ENCODE data around the gene USHBP1. TPM values are rescaled to one million over a fixed set of nuclear protein-coding genes. Genes with fewer than 3 reads are reported as not detected.
A peak's percentile ranks its signal among the peaks of the same experiment; 100 is the strongest.

The USHBP1 gene
- total RNA-seq, 1 donor from 2014 or later: not detected

DNA sequence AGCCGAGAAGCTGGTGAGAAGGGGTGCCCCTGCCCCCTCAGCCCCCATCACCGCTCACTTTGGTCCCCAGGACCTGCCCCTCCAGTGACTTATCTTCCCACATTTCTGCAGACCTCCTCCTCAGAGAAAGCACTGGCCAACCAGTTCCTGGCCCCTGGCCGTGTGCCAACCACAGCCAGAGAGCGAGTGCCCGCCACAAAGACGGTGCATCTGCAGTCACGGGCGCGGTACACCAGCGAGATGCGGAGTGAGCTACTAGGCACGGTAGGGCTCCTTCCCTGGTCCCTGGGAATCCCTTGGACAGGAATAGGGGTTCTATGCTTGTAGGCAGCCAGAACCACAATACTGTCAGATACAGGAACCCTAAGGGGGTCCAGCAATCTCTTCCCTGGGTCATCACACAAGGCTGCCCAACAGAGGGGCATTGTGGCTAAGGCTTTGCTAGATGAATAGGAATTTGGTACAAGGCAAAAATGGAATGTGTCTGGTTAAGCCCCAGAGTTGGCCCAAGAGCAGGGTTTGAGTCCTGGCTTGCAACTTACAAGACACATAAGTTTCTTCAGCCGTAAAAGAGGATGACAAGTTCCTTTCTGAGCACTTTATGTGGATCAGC, 48.4 kb downstream of the USHBP1 start:
- no peak for DNase-seq (ENCODE audit: low read depth)
- H3K4me3 ChIP-seq (ENCODE audit: low read depth, low read length): peak overlapping the region; percentile 76
- TF ChIP-seq, protein P1, sequence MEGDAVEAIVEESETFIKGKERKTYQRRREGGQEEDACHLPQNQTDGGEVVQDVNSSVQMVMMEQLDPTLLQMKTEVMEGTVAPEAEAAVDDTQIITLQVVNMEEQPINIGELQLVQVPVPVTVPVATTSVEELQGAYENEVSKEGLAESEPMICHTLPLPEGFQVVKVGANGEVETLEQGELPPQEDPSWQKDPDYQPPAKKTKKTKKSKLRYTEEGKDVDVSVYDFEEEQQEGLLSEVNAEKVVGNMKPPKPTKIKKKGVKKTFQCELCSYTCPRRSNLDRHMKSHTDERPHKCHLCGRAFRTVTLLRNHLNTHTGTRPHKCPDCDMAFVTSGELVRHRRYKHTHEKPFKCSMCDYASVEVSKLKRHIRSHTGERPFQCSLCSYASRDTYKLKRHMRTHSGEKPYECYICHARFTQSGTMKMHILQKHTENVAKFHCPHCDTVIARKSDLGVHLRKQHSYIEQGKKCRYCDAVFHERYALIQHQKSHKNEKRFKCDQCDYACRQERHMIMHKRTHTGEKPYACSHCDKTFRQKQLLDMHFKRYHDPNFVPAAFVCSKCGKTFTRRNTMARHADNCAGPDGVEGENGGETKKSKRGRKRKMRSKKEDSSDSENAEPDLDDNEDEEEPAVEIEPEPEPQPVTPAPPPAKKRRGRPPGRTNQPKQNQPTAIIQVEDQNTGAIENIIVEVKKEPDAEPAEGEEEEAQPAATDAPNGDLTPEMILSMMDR (conservative IDR thresholded peaks at IDR 0.05; ENCODE audit: low read depth, low read length): no peak

DNA sequence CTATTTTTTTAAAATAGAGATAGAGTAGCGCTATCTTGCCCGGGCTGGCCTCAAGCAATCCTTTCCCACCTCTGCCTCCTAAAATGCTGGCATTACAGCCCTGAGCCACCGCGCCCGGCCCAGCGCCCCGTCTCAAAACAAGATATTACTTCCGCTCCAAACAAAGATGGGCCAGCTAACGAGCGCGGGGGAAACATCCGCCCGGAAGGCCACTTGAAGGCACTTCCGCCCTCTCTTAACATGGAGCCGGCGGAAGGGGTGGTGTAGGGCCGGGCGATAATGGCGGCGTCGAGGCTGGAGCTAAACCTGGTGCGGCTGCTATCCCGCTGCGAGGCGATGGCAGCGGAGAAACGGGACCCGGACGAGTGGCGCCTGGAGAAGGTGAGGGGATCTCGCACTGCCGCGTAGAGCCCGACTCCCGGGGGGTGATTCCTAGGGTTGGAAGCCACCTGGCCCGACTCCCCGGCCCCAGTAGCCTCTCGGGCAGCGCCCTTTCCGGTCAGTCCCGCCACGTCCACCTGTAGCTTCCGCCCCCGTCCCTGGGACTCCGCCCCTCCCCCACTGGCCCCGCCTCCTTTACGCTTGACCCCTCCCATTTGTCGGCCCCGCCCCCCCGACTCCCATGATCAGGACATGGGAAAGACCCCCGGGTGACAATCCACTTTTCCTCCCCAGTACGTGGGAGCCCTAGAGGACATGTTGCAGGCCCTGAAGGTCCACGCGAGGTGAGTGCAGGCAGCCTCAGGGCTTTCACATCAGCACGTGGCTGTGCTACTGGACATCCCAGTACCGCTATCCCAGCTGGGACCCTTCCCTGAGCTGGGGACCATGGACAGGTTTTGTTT, 49.2 kb downstream of the USHBP1 start, which contains the start of gene USE1:
Gene USE1 (plus strand): TSS at position 231 of the 845 bp plus-strand sequence. CDS start 49 bp downstream, at position 280.
- DNase-seq (ENCODE audit: low read depth): peak; percentile 38
- TF ChIP-seq, protein P1 (conservative IDR thresholded peaks at IDR 0.05; ENCODE audit: low read depth, low read length): no peak
- peak within 1 kb of the TSS; percentile 76 for H3K4me3 ChIP-seq (ENCODE audit: low read depth, low read length)

DNA sequence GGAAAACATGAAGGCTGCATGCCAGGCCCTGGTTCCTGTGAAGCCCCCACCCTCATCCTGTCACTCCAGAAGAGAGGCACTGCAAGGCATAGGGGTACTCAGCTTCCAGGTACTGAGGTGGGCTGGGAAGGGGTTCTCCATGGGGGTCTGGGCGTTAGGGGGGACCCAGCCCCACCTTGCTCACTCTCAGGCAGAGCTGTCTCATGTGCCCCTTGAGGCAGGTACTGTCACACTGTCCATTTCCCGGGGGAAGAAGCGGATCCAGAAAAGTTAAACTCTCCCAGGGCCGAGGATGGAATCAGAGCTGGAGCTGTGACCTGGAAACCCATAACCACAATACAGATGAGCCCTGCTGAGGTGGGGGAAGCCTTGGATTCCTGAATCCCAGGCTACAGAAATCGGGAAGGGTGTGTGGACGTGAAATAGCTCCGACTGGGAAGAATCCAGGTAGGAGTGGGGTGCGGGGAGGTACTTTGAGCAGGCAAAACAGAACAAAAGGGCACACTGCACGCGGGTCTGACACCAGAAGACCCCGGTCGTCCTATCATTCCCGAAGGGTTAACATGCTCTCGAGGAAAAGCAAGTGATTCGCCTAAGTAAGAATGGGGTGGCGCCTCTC, 49.9 kb downstream of the USHBP1 start:
- TF ChIP-seq, protein P1 (conservative IDR thresholded peaks at IDR 0.05; ENCODE audit: low read depth, low read length): no peak
- DNase-seq (ENCODE audit: low read depth): no peak
- H3K4me3 ChIP-seq (ENCODE audit: low read depth, low read length): peak overlapping the region; percentile 76

DNA sequence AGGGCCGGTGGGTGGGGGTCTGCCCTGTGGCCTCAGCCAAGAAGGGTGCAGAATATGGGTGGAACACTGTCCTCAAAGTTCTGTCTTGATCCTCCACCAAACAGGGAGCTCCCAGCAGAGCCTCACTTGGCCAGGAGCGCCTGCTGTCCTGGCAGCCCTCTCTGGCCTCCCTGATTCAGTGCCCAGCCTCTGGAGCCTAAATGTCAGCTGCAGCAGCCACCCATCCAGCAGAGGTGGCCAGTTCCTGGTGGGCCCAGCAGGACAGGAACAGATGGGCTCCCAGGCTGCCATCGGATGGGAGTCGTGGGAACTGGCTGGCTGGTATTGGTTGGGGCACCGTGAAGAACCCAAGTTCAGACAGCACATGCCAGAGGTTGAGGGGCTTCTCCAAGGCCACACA, 51.2 kb downstream of the USHBP1 start:
- no peak overlapping the region for H3K4me3 ChIP-seq (ENCODE audit: low read depth, low read length)
- DNase-seq (ENCODE audit: low read depth): no peak
- TF ChIP-seq, protein P1 (conservative IDR thresholded peaks at IDR 0.05; ENCODE audit: low read depth, low read length): no peak

DNA sequence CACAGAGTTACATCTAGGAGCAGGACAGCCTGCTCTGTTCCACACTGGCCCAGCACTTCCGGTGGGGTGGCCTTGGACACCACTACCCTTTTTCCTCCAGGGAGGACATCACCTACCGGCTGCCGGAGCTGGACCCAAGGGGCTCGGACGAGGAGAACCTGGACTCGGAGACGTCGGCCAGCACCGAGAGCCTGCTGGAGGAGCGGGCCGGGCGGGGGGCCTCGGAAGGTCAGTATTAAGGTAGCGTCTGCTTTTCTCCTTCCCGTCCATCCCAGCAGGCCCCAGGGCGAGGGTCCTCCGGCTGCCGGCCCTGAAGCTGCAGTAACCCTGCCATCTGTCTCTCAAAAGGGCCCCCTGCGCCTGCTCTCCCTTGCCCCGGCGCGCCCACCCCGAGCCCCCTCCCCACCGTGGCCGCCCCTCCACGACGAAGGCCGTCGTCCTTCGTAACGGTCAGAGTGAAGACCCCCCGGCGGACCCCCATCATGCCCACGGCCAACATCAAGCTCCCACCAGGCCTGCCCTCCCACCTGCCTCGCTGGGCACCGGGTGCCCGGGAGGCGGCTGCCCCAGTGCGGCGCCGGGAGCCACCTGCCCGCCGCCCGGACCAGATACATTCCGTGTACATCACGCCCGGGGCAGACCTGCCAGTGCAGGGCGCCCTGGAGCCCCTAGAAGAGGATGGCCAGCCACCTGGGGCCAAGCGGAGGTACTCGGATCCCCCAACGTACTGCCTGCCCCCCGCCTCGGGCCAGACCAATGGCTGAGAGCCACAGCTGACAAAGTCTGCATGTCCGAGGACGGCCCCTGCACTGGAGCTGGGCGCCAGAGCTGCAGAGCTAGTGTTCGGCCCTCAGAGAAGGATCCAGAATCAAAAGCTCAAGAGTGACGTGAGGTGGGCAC, 52.7 kb downstream of the USHBP1 start:
- DNase-seq (ENCODE audit: low read depth): no peak
- H3K4me3 ChIP-seq (ENCODE audit: low read depth, low read length): no peak overlapping the region
- TF ChIP-seq, protein P1 (conservative IDR thresholded peaks at IDR 0.05; ENCODE audit: low read depth, low read length): no peak

DNA sequence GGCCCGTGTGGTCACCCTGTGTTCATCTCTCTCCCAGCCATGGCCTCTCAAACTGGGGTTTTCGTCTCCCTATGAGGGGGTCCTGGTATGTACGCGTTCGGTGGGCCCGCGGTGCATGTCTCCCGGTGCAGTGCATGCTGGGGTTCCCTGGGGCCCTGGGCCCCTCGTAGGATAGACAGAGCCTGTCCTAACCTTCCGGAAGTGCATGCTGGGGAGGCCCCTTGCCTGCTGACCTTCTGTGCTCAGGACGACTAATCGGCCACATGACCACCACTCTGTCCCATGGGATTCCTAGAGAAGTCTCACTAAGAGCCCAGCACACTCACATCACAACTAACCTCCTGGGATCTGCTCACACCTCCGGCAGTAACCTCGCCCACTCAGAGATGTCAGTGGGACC, 54.2 kb downstream of the USHBP1 start:
- TF ChIP-seq, protein P1 (conservative IDR thresholded peaks at IDR 0.05; ENCODE audit: low read depth, low read length): no peak
- H3K4me3 ChIP-seq (ENCODE audit: low read depth, low read length): no peak overlapping the region
- DNase-seq (ENCODE audit: low read depth): no peak
